ENCODE results near the gene WDR64. TPM values are rescaled to one million over a fixed set of nuclear protein-coding genes. Genes with fewer than 3 reads are reported as not detected.

Gene WDR64
- polyA plus RNA-seq, 2 of the 4 experiments (the other 2 are of a cell fraction) = not detected

DNA sequence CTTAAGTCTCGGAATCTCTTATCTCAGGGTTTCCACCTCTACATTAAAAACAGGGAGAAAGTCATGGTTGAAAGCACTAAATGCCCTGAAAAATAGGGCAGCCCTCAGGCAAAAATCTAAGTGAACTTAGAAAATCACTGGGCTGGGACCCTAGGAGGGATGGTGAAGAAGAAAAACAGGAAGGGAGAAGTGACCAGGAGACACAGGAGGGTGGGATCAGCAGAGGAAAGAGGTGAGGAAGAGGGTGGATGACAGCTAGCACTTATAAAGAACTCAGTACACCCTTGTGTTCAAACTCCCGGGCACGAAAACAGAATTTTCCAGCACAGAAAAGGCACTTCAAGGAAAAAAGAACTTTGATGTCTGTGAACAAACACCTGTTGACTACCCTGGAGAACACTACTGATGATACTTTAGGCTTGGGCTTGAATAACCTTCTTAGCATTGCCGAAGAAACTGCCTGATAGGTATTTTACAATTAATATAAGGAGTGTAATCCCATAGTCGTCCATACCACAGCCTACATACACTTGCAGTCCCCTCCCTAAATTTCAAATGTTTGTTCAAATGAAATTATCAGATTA lies 13.9 kb upstream of the WDR64 start:
- Histone ChIP-seq H3K9me3 (no peaks in the 10 kb centered on the region; the same call in 1 of the 3 replicates), H3K4me1 (peaks cover 43% of the 10 kb centered on the region), H3K4me2 (peak overlapping the region; percentile 88), H3K4me3 (peak overlapping the region; percentile 74), H3K27ac (peak overlapping the region; percentile 64 to 89)
- TF ChIP-seq, protein P1, sequence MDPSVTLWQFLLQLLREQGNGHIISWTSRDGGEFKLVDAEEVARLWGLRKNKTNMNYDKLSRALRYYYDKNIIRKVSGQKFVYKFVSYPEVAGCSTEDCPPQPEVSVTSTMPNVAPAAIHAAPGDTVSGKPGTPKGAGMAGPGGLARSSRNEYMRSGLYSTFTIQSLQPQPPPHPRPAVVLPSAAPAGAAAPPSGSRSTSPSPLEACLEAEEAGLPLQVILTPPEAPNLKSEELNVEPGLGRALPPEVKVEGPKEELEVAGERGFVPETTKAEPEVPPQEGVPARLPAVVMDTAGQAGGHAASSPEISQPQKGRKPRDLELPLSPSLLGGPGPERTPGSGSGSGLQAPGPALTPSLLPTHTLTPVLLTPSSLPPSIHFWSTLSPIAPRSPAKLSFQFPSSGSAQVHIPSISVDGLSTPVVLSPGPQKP (IDR thresholded peaks at IDR 0.05; ENCODE audit: low read depth, low read length) = no peak
- TF ChIP-seq TP53 (CRISPR knock-in tag; IDR thresholded peaks at IDR 0.05) = no peak
- TF ChIP-seq, protein P2, sequence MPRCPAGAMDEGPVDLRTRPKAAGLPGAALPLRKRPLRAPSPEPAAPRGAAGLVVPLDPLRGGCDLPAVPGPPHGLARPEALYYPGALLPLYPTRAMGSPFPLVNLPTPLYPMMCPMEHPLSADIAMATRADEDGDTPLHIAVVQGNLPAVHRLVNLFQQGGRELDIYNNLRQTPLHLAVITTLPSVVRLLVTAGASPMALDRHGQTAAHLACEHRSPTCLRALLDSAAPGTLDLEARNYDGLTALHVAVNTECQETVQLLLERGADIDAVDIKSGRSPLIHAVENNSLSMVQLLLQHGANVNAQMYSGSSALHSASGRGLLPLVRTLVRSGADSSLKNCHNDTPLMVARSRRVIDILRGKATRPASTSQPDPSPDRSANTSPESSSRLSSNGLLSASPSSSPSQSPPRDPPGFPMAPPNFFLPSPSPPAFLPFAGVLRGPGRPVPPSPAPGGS (IDR thresholded peaks at IDR 0.05) = no peak
- TF ChIP-seq GATA3 (IDR thresholded peaks at IDR 0.05; ENCODE audit: borderline replicate concordance) = no peak
- no peak for TF ChIP-seq RNF2 (IDR thresholded peaks at IDR 0.05; ENCODE audit: borderline replicate concordance, low read depth)
- TF ChIP-seq POLR2AphosphoS2 (conservative IDR thresholded peaks at IDR 0.05; ENCODE audit: low read length) = no peak
- no peak for TF ChIP-seq ESRRA (IDR thresholded peaks at IDR 0.05; ENCODE audit: borderline replicate concordance, low read length)
- no peak for TF ChIP-seq MAZ (IDR thresholded peaks at IDR 0.05; ENCODE audit: borderline replicate concordance, low read depth, low read length)
- TF ChIP-seq SREBF2 (IDR thresholded peaks at IDR 0.05) = no peak
- TF ChIP-seq CTCF (IDR thresholded peaks at IDR 0.05) = no peak
- no peak for TF ChIP-seq POLR2A (IDR thresholded peaks at IDR 0.05; ENCODE audit: low read length)
- TF ChIP-seq FOSB (CRISPR knock-in tag; IDR thresholded peaks at IDR 0.05) = no peak
- TF ChIP-seq, protein P3, sequence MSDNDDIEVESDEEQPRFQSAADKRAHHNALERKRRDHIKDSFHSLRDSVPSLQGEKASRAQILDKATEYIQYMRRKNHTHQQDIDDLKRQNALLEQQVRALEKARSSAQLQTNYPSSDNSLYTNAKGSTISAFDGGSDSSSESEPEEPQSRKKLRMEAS (IDR thresholded peaks at IDR 0.05) = no peak
- no peak for TF ChIP-seq RARB (CRISPR knock-in tag; IDR thresholded peaks at IDR 0.05)
- no peak for TF ChIP-seq CBX2 (IDR thresholded peaks at IDR 0.05; ENCODE audit: borderline replicate concordance, low read depth)
- TF ChIP-seq, protein P4, sequence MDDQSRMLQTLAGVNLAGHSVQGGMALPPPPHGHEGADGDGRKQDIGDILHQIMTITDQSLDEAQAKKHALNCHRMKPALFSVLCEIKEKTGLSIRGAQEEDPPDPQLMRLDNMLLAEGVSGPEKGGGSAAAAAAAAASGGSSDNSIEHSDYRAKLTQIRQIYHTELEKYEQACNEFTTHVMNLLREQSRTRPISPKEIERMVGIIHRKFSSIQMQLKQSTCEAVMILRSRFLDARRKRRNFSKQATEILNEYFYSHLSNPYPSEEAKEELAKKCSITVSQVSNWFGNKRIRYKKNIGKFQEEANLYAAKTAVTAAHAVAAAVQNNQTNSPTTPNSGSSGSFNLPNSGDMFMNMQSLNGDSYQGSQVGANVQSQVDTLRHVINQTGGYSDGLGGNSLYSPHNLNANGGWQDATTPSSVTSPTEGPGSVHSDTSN (IDR thresholded peaks at IDR 0.05) = no peak
- ChIA-PET POLR2A (no interaction called here), CTCF (interaction anchor here (0.7 to 4.2 kb wide), 8 partner anchors 8 to 197 kb away, joined by 3 to 24 read pairs (median 4); no protein-coding TSS in a partner anchor)
- no peak for ATAC-seq
- no peak for FAIRE-seq
- 26% methylated on average over 5 of the region's 5 CpGs for WGBS (ENCODE audit: missing lambda C conversion rate)
- DNase-seq (ENCODE audit: low read depth in 1 of 2, low spot score in 1 of 2) = no peak

DNA sequence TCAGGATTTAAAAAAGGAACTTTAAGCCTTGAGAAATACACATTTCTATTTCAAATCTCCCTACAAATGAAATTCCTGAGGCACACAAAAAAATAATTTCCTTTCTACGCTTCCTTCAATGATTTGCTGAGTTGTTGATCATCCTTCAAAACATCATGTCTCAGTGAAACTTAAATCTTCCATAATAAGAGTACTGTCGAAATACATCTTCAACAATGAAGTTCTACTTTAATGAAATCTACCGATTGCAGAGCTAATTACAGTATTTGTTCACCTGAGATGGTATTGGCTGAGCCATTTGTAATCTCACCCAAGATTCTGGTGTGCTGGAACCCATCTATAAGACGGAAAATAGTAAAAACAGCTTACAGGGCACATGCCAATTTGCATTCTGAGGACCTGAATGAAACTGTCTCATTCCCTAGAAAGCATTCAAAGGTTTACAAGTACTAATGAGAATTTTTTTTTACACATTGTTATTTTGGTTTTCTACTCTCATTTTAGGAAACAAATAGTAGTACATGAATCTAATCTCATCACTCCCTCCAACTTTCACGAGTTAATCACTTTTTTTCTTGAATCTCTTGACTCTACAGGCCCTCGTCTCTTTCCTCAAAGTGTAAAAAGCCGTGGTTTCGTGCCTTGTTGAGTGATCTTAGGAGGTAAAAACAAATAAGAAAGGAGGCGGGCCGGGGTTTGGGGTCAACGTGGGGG lies 13.0 kb upstream of the WDR64 start:
- H3K4me1 ChIP-seq = peaks cover 41% of the 10 kb centered on the region
- CTCF ChIA-PET = interaction anchor here (1.5 to 4.2 kb wide), 2 partner anchors 28 to 196 kb away, joined by 4 to 24 read pairs; no protein-coding TSS in a partner anchor
- no peak for FAIRE-seq
- TF ChIP-seq HEYL (CRISPR knock-in tag; IDR thresholded peaks at IDR 0.05) (no peak), HOXB5 (CRISPR knock-in tag; IDR thresholded peaks at IDR 0.05) (no peak), POLR2A (IDR thresholded peaks at IDR 0.05; ENCODE audit: low read length) (no peak), NR3C1 (IDR thresholded peaks at IDR 0.05) (no peak), CBX2 (IDR thresholded peaks at IDR 0.05; ENCODE audit: borderline replicate concordance, low read depth) (no peak), HMGXB4 (CRISPR knock-in tag; IDR thresholded peaks at IDR 0.05; ENCODE audit: borderline replicate concordance) (no peak), HOXA7 (CRISPR knock-in tag; IDR thresholded peaks at IDR 0.05) (no peak), CHD4 (IDR thresholded peaks at IDR 0.05; ENCODE audit: borderline replicate concordance) (no peak), MAFK (IDR thresholded peaks at IDR 0.05; ENCODE audit: partially characterized antibody) (no peak), NPAS2 (CRISPR knock-in tag; IDR thresholded peaks at IDR 0.05; ENCODE audit: borderline replicate concordance) (no peak), SMC3 (IDR thresholded peaks at IDR 0.05) (no peak), MAZ (IDR thresholded peaks at IDR 0.05; ENCODE audit: borderline replicate concordance, low read depth, low read length) (no peak), RNF2 (IDR thresholded peaks at IDR 0.05; ENCODE audit: borderline replicate concordance, low read depth) (no peak)
- TF ChIP-seq, protein P3 (IDR thresholded peaks at IDR 0.05) = no peak
- TF ChIP-seq, protein P4 (IDR thresholded peaks at IDR 0.05) = no peak

More for the DNA sequence above, 13.0 kb upstream of the WDR64 start:
- H3K4me3 ChIP-seq = peak overlapping the region; percentile 74
- peak overlapping the region; percentile 89 to 98 for H3K27ac ChIP-seq
- no peaks in the 10 kb centered on the region; the same call in 1 of the 3 replicates for H3K9me3 ChIP-seq
- DNase-seq (ENCODE audit: low read depth in 1 of 2, low spot score in 1 of 2) (no peak), ATAC-seq (no peak)
- 2% methylated on average over 11 of the region's 11 CpGs for WGBS (ENCODE audit: missing lambda C conversion rate)
- POLR2A ChIA-PET = no interaction called here
- H3K4me2 ChIP-seq = peak overlapping the region; percentile 88

All from A549 (cell line).